Left lung (tissue), 10 donors: ENCODE data around the gene ALPK1. TPM values are rescaled to one million over a fixed set of nuclear protein-coding genes. Genes with fewer than 3 reads are reported as not detected.
A peak's percentile ranks its signal among the peaks of the same experiment; 100 is the strongest.

Experiments used
- ATAC-seq: fragments of 200-7000 bp; cut with Tn5 transposase; one replicate; pipeline ENCODE4 v1.9.1; 2020; ENCODE audit warnings: moderate library complexity
- DNase-seq, 4 donors: peaks; one replicate each; pipeline ENCODE4 v3.0.0-alpha.2; 2013 to 2020
- H3K27ac ChIP-seq, 2 donors: fragments of 200-600 bp; sonication (generic) in 1 of 2; one replicate each; pipeline versions ENCODE4 v1.5.0 to v1.8.0; 2020 to 2021
- H3K27me3 ChIP-seq, 2 donors: fragments of 200-600 bp; sonication (generic) in 1 of 2; one replicate each; pipeline versions ENCODE4 v1.5.0 to v1.8.0; 2020 to 2021
- H3K36me3 ChIP-seq, 2 donors: fragments of 200-600 bp; sonication (generic) in 1 of 2; one replicate each; pipeline versions ENCODE4 v1.5.0 to v1.8.0; 2020 to 2021
- H3K4me1 ChIP-seq, 2 donors: fragments of 200-600 bp; one replicate each; pipeline ENCODE4 v1.8.0; 2021
- H3K4me3 ChIP-seq, 2 donors: fragments of 200-600 bp; sonication (generic) in 1 of 2; one replicate each; pipeline versions ENCODE4 v1.5.0 to v1.8.0; 2020 to 2021; ENCODE audit warnings: mild to moderate bottlenecking in 1 of 2
- H3K9me3 ChIP-seq, 2 donors: fragments of 200-600 bp; sonication (generic) in 1 of 2; one replicate each; pipeline versions ENCODE4 v1.5.0 to v1.8.0; 2020 to 2021
- intact Hi-C, 2 donors: fragments of 100-400 bp; cut with DNase I; formaldehyde crosslinking; loops; one replicate each; pipeline versions ENCODE4 v1.11.2 to v1.14.2; 2022
- polyA plus RNA-seq, 6 donors: library from polyadenylated mRNA; unstranded; fragments of 120-200 nt; gene quantifications; one replicate each; pipeline ENCODE4 v1.2.1, GENCODE V29; 2013; ENCODE audit not compliant: insufficient read length in 6 of 6
- total RNA-seq, 2 donors: library from RNA; stranded (reverse); fragmentation: NEBNext Ultra II Directional; extraction: Animal tissue kit (Norgen Biotek cat#: 25700); gene quantifications; one replicate each; pipeline ENCODE4 v1.2.1, GENCODE V29; 2021
- TF ChIP-seq, protein P1 (sequence below), 2 donors: fragments of 200-600 bp; sonication (generic) in 1 of 2; IDR thresholded peaks; one replicate each; pipeline versions ENCODE4 v1.5.0 to v1.8.0; 2021; ENCODE audit warnings: antibody characterized with exemption in 2 of 2
- donor health status: DM: no; HTN: yes; CAD: no.
- donor health status: DM: no; HTN: no; CAD: no.

The ALPK1 gene
- total and polyA plus RNA-seq, 8 donors: 16.3 to 38.5 (median 22.1) TPM

GRCh38 chr4:112257098-112257497 is 40.1 kb upstream of the ALPK1 start:
- DNase-seq (no peak), ATAC-seq (peak; percentile 85)
- intact Hi-C loops: no loop called here
- Histone ChIP-seq H3K36me3 (peaks cover 0 to 29% of the 10 kb centered on the region in 2 donors), H3K27me3 (no peaks in the 10 kb centered on the region), H3K9me3 (no peaks in the 10 kb centered on the region), H3K4me3 (no peak overlapping the region), H3K27ac (no peak overlapping the region), H3K4me1 (peaks cover 0 to 9% of the 10 kb centered on the region in 2 donors)
- TF ChIP-seq, protein P1, sequence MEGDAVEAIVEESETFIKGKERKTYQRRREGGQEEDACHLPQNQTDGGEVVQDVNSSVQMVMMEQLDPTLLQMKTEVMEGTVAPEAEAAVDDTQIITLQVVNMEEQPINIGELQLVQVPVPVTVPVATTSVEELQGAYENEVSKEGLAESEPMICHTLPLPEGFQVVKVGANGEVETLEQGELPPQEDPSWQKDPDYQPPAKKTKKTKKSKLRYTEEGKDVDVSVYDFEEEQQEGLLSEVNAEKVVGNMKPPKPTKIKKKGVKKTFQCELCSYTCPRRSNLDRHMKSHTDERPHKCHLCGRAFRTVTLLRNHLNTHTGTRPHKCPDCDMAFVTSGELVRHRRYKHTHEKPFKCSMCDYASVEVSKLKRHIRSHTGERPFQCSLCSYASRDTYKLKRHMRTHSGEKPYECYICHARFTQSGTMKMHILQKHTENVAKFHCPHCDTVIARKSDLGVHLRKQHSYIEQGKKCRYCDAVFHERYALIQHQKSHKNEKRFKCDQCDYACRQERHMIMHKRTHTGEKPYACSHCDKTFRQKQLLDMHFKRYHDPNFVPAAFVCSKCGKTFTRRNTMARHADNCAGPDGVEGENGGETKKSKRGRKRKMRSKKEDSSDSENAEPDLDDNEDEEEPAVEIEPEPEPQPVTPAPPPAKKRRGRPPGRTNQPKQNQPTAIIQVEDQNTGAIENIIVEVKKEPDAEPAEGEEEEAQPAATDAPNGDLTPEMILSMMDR (IDR thresholded peaks at IDR 0.05): no peak

GRCh38 chr4:112266823-112267222 is 30.3 kb upstream of the ALPK1 start:
- Histone ChIP-seq H3K27me3 (no peaks in the 10 kb centered on the region), H3K27ac (no peak overlapping the region), H3K4me1 (no peaks in the 10 kb centered on the region), H3K9me3 (no peaks in the 10 kb centered on the region), H3K36me3 (peaks cover 0 to 21% of the 10 kb centered on the region in 2 donors), H3K4me3 (no peak overlapping the region)
- intact Hi-C loops: no loop called here
- DNase-seq (peak in 1 of 4 donors; percentile 19), ATAC-seq (peak; percentile 41)
- TF ChIP-seq, protein P1 (IDR thresholded peaks at IDR 0.05): peak in 1 of 2 donors; percentile 28

GRCh38 chr4:112270051-112270450 is 27.1 kb upstream of the ALPK1 start:
- intact Hi-C loops: no loop called here
- DNase-seq (no peak), ATAC-seq (no peak)
- peaks cover 0 to 15% of the 10 kb centered on the region in 2 donors for H3K36me3 ChIP-seq
- no peaks in the 10 kb centered on the region for H3K27me3 ChIP-seq
- H3K4me1 ChIP-seq: no peaks in the 10 kb centered on the region
- H3K4me3 ChIP-seq: no peak overlapping the region
- H3K27ac ChIP-seq: no peak overlapping the region
- no peaks in the 10 kb centered on the region for H3K9me3 ChIP-seq
- TF ChIP-seq, protein P1 (IDR thresholded peaks at IDR 0.05): no peak

DNA sequence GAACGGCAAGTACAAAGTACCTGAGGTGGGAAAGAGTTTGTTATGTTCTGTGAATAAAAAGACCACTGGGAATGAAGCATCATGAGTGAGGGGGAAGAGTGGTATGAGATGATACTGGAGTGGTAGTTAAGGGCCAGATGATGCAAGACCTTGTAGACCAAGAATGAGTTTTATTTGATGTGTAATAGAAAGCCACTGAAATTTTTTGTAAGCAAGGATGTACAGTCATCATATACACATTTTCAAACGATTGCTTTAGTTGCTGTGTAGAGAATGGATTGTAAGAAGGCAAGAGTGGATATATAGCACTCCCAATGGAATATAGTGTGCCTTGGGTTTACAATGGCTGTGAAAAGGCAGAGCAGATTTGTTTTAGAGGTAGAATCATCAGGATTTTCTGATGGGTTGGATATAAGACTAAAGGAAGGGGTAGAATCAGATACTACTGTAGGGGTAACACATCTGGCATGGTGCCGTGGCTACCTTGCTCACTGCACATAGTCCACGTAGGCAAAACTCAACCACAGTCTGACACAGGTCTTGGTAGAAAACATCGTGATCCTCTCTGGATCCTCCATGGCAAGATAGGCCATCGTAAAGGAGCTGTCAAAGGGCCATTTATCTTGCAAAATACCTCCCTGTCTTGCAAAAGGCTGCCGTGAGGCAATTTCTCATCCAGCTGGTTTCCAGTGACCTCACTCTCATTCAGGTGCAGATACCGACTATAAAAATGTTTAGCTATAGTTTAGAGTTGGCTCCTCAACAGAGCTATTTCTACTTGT is 26.3 kb upstream of the ALPK1 start:
- no peak for DNase-seq
- Histone ChIP-seq H3K4me1 (no peaks in the 10 kb centered on the region), H3K9me3 (no peaks in the 10 kb centered on the region), H3K36me3 (peaks cover 0 to 10% of the 10 kb centered on the region in 2 donors), H3K27ac (no peak overlapping the region), H3K27me3 (no peaks in the 10 kb centered on the region), H3K4me3 (no peak overlapping the region)
- TF ChIP-seq, protein P1 (IDR thresholded peaks at IDR 0.05): no peak
- intact Hi-C loops: no loop called here
- ATAC-seq: no peak

- intact Hi-C loops: no loop called here
- H3K27ac ChIP-seq: no peak overlapping the region
- ATAC-seq (no peak), DNase-seq (no peak)
- no peaks in the 10 kb centered on the region for H3K27me3 ChIP-seq
- H3K9me3 ChIP-seq: no peaks in the 10 kb centered on the region
- H3K4me3 ChIP-seq: no peak overlapping the region
- H3K4me1 ChIP-seq: no peaks in the 10 kb centered on the region
- H3K36me3 ChIP-seq: peaks cover 0 to 16% of the 10 kb centered on the region in 2 donors
- TF ChIP-seq, protein P1 (IDR thresholded peaks at IDR 0.05): no peak
These were observed 24.9 kb upstream of the ALPK1 start for GRCh38 chr4:112272292-112272691.
